ENCODE data around the gene PCDHB8. TPM values are rescaled to one million over a fixed set of nuclear protein-coding genes. Genes with fewer than 3 reads are reported as not detected.
A peak's percentile ranks its signal among the peaks of the same experiment; 100 is the strongest.
"Not testable (repeated sequence)": the region's sequence is repeated elsewhere in the genome, so short reads cannot be mapped to it uniquely, and the experiment has no call there.

Gene PCDHB8
- not detected for total RNA-seq
- not detected for polyA plus RNA-seq

- Mint-ChIP-seq H3K9me3 (peaks cover 3 to 16% (median 13%) of the 10 kb centered on the region in 5 donors), H3K27me3 (peaks cover 14 to 26% of the 10 kb centered on the region in 2 donors)
- H3K36me3 Mint-ChIP-seq; H3K4me3 ChIP-seq (ENCODE audit: low read length); H3K27me3 ChIP-seq (ENCODE audit: insufficient read depth, low read length, poor library complexity, severe bottlenecking); H3K4me1 ChIP-seq (ENCODE audit: insufficient read depth, low read length); POLR2A ChIA-PET; H3K4me1 Mint-ChIP-seq; H3K9me3 ChIP-seq (ENCODE audit: low read length); H3K36me3 ChIP-seq (ENCODE audit: insufficient read depth, low read length); H3K27ac Mint-ChIP-seq; H3K27ac ChIP-seq (ENCODE audit: low read depth, low read length); H3K4me3 Mint-ChIP-seq; DNase-seq: not testable (repeated sequence)
- CTCF ChIA-PET: interaction anchor here (0.9 to 1.5 kb wide), 2 partner anchors 9 to 10 kb away, joined by 3 read pairs; no protein-coding TSS in a partner anchor
Observed at GRCh38 chr5:141177577-141178191, at the start of gene PCDHB8. Gene PCDHB8 (plus strand): TSS chr5:141177790. CDS start chr5:141178035, 245 bp downstream.

- no peak within 1 kb of the TSS for H3K27ac ChIP-seq (ENCODE audit: low read depth, low read length)
- no peak within 1 kb of the TSS for H3K4me3 ChIP-seq (ENCODE audit: low read length)
- Mint-ChIP-seq H3K27ac (no peak within 1 kb of the TSS), H3K4me1 (peaks cover 5 to 10% (median 6%) of the 10 kb centered on the region in 3 donors), H3K9me3 (peaks cover 21 to 51% (median 36%) of the 10 kb centered on the region in 5 donors), H3K36me3 (peaks cover 0 to 3% (median 0%) of the 10 kb centered on the region in 3 donors), H3K27me3 (peaks cover 7 to 9% of the 10 kb centered on the region in 2 donors), H3K4me3 (peak within 1 kb of the TSS in 5 of 7 donors; percentile 14 to 69 (median 23))
- peak in 1 of 5 donors; percentile 3 for DNase-seq
- H3K36me3 ChIP-seq (ENCODE audit: insufficient read depth, low read length): no peaks in the 10 kb centered on the region
- no peaks in the 10 kb centered on the region for H3K4me1 ChIP-seq (ENCODE audit: insufficient read depth, low read length)
- ChIA-PET POLR2A (no interaction called here), CTCF (no interaction called here)
- H3K9me3 ChIP-seq (ENCODE audit: low read length): peaks cover 8% of the 10 kb centered on the region
- H3K27me3 ChIP-seq (ENCODE audit: insufficient read depth, low read length, poor library complexity, severe bottlenecking): no peaks in the 10 kb centered on the region
Observed at GRCh38 chr5:141135030-141135717, 42.4 kb upstream of the PCDHB8 start, which contains the start of gene PCDHB5. Gene PCDHB5 (plus strand): TSS chr5:141135206. CDS start chr5:141135435, 229 bp downstream.

DNA sequence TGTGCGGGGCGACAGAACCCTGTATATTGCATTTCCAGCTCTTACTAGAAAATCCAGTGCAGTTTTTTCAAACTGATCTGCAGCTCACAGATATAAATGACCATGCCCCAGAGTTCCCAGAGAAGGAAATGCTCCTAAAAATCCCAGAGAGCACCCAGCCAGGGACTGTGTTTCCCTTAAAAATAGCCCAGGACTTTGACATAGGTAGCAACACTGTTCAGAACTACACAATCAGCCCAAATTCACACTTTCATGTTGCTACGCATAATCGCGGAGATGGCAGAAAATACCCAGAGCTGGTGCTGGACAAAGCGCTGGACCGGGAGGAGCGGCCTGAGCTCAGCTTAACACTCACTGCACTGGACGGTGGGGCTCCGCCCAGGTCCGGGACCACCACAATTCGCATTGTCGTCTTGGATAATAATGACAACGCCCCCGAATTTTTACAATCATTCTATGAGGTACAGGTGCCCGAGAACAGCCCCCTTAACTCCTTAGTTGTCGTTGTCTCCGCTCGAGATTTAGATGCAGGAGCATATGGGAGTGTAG, 41.8 kb upstream of the PCDHB8 start:
- Histone ChIP-seq H3K36me3 (ENCODE audit: insufficient read depth, low read length) (no peaks in the 10 kb centered on the region), H3K4me1 (ENCODE audit: insufficient read depth, low read length) (no peaks in the 10 kb centered on the region), H3K27me3 (ENCODE audit: insufficient read depth, low read length, poor library complexity, severe bottlenecking) (no peaks in the 10 kb centered on the region), H3K9me3 (ENCODE audit: low read length) (peaks cover 8% of the 10 kb centered on the region), H3K4me3 (ENCODE audit: low read length) (no peak overlapping the region), H3K27ac (ENCODE audit: low read depth, low read length) (no peak overlapping the region)
- Mint-ChIP-seq H3K4me3 (peak overlapping the region in 2 of 7 donors; percentile 14 to 69), H3K36me3 (peaks cover 0 to 3% (median 0%) of the 10 kb centered on the region in 3 donors), H3K4me1 (peaks cover 5 to 10% (median 6%) of the 10 kb centered on the region in 3 donors), H3K27me3 (peaks cover 7 to 9% of the 10 kb centered on the region in 2 donors), H3K27ac (no peak overlapping the region), H3K9me3 (peaks cover 21 to 51% (median 36%) of the 10 kb centered on the region in 5 donors)
- DNase-seq: no peak
- CTCF ChIA-PET: no interaction called here
- POLR2A ChIA-PET: no interaction called here

DNA sequence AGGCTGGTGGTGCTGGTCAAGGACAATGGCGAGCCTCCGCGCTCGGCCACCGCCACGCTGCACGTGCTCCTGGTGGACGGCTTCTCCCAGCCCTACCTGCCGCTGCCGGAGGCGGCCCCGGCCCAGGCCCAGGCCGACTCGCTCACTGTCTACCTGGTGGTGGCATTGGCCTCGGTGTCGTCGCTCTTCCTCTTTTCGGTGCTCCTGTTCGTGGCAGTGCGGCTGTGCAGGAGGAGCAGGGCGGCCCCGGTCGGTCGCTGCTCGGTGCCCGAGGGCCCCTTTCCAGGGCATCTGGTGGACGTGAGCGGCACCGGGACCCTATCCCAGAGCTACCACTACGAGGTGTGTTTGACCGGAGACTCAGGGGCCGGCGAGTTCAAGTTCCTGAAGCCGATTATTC, 40.2 kb upstream of the PCDHB8 start:
- H3K27me3 ChIP-seq (ENCODE audit: insufficient read depth, low read length, poor library complexity, severe bottlenecking); H3K9me3 ChIP-seq (ENCODE audit: low read length); POLR2A ChIA-PET; DNase-seq; H3K27ac Mint-ChIP-seq; H3K36me3 Mint-ChIP-seq; H3K4me1 ChIP-seq (ENCODE audit: insufficient read depth, low read length); CTCF ChIA-PET; H3K4me3 ChIP-seq (ENCODE audit: low read length); H3K27ac ChIP-seq (ENCODE audit: low read depth, low read length); H3K36me3 ChIP-seq (ENCODE audit: insufficient read depth, low read length); H3K4me3 Mint-ChIP-seq: not testable (repeated sequence)
- Mint-ChIP-seq H3K4me1 (peaks cover 5 to 10% (median 6%) of the 10 kb centered on the region in 3 donors), H3K9me3 (peaks cover 16 to 45% (median 36%) of the 10 kb centered on the region in 5 donors), H3K27me3 (peaks cover 7 to 16% of the 10 kb centered on the region in 2 donors)

DNA sequence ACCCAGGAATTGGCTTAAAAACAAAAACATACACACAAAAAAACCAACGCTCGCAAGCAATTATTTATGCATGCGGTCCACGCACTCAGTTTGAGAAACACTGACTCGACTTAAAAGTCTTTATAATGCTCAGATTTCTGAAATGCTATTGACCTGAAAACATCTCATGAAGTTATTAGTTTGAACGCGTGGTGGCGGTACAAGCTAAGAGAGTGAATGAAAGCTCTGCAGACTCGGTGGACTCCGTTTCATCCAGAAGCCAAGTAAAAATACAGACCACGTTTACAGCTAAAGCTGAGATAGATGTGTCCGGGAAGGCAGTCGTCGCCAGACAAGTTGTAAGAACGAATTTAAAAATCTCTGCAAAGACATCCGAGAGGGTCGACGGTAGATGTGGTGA, 27.8 kb upstream of the PCDHB8 start, which contains the start of gene PCDHB6:
PCDHB6 (plus strand) TSS at position 246 of the 400 bp plus-strand sequence. CDS start 201 bp downstream, outside the sequence.
- Mint-ChIP-seq H3K9me3 (peaks cover 4 to 22% (median 21%) of the 10 kb centered on the region in 5 donors), H3K27ac (no peak within 1 kb of the TSS), H3K27me3 (peaks cover 8 to 42% of the 10 kb centered on the region in 2 donors), H3K36me3 (peaks cover 0 to 4% (median 0%) of the 10 kb centered on the region in 3 donors), H3K4me1 (peaks cover 0 to 6% (median 5%) of the 10 kb centered on the region in 3 donors), H3K4me3 (peak within 1 kb of the TSS in 4 of 7 donors; percentile 8 to 79 (median 26))
- Histone ChIP-seq H3K9me3 (ENCODE audit: low read length) (no peaks in the 10 kb centered on the region), H3K36me3 (ENCODE audit: insufficient read depth, low read length) (no peaks in the 10 kb centered on the region), H3K27me3 (ENCODE audit: insufficient read depth, low read length, poor library complexity, severe bottlenecking) (no peaks in the 10 kb centered on the region), H3K4me1 (ENCODE audit: insufficient read depth, low read length) (no peaks in the 10 kb centered on the region), H3K27ac (ENCODE audit: low read depth, low read length) (no peak within 1 kb of the TSS), H3K4me3 (ENCODE audit: low read length) (no peak within 1 kb of the TSS)
- ChIA-PET POLR2A (no interaction called here), CTCF (no interaction called here)
- no peak for DNase-seq

DNA sequence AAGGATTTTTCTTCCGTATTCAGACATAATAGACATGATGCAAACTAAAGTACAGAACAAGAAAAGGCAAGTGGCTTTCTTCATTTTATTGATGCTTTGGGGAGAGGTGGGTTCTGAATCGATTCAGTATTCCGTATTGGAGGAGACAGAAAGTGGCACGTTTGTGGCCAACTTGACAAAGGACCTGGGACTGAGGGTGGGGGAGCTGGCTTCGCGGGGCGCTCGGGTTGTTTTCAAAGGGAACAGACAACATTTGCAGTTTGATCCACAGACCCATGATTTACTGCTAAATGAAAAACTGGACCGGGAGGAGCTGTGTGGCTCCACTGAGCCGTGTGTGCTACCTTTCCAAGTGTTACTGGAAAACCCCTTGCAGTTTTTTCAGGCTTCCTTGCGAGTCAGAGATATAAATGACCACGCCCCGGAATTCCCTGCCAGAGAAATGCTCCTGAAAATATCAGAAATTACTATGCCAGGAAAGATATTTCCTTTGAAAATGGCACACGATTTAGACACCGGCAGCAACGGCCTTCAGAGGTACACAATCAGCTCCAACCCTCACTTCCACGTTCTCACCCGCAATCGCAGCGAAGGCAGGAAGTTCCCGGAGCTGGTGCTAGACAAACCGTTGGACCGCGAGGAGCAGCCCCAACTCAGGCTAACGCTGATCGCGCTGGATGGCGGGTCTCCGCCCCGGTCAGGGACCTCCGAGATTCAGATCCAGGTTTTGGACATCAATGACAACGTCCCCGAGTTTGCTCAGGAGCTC, 27.2 kb upstream of the PCDHB8 start:
- CTCF ChIA-PET: no interaction called here
- H3K27me3 ChIP-seq (ENCODE audit: insufficient read depth, low read length, poor library complexity, severe bottlenecking): no peaks in the 10 kb centered on the region
- Mint-ChIP-seq H3K27ac (no peak overlapping the region), H3K4me1 (peaks cover 0 to 6% (median 5%) of the 10 kb centered on the region in 3 donors), H3K9me3 (peaks cover 8 to 22% (median 21%) of the 10 kb centered on the region in 5 donors), H3K36me3 (peaks cover 0 to 4% (median 0%) of the 10 kb centered on the region in 3 donors), H3K27me3 (peaks cover 8 to 45% of the 10 kb centered on the region in 2 donors), H3K4me3 (no peak overlapping the region)
- no peaks in the 10 kb centered on the region for H3K9me3 ChIP-seq (ENCODE audit: low read length)
- no peak overlapping the region for H3K27ac ChIP-seq (ENCODE audit: low read depth, low read length)
- POLR2A ChIA-PET: no interaction called here
- no peaks in the 10 kb centered on the region for H3K4me1 ChIP-seq (ENCODE audit: insufficient read depth, low read length)
- H3K36me3 ChIP-seq (ENCODE audit: insufficient read depth, low read length): no peaks in the 10 kb centered on the region
- no peak for DNase-seq
- no peak overlapping the region for H3K4me3 ChIP-seq (ENCODE audit: low read length)

- no peak overlapping the region for H3K4me3 Mint-ChIP-seq
- H3K27ac Mint-ChIP-seq: no peak overlapping the region
- peaks cover 11 to 47% of the 10 kb centered on the region in 2 donors for H3K27me3 Mint-ChIP-seq
- ChIA-PET CTCF (no interaction called here), POLR2A (no interaction called here)
- Histone ChIP-seq H3K27ac (ENCODE audit: low read depth, low read length) (no peak overlapping the region), H3K4me1 (ENCODE audit: insufficient read depth, low read length) (no peaks in the 10 kb centered on the region), H3K36me3 (ENCODE audit: insufficient read depth, low read length) (no peaks in the 10 kb centered on the region), H3K27me3 (ENCODE audit: insufficient read depth, low read length, poor library complexity, severe bottlenecking) (no peaks in the 10 kb centered on the region), H3K4me3 (ENCODE audit: low read length) (no peak overlapping the region), H3K9me3 (ENCODE audit: low read length) (no peaks in the 10 kb centered on the region)
- H3K9me3 Mint-ChIP-seq: peaks cover 11 to 24% (median 21%) of the 10 kb centered on the region in 5 donors
- no peak for DNase-seq
- H3K4me1 Mint-ChIP-seq: peaks cover 0 to 6% (median 5%) of the 10 kb centered on the region in 3 donors
- peaks cover 0 to 4% (median 0%) of the 10 kb centered on the region in 3 donors for H3K36me3 Mint-ChIP-seq
Observed at GRCh38 chr5:141150993-141151325, 26.6 kb upstream of the PCDHB8 start.

Data from CD8-positive, alpha-beta memory T cell (primary cell).